IPS DF 6.9 (cell line): ENCODE data around the gene SLC22A31.
"Not testable (repeated sequence)": the region's sequence is repeated elsewhere in the genome, so short reads cannot be mapped to it uniquely, and the experiment has no call there.

Source experiments
- DNase-seq: peaks from one replicate; pipeline ENCODE4 v3.0.0-alpha.2; 2013; ENCODE audit warnings: low read depth, low spot score
- H3K27ac ChIP-seq: one replicate; pipeline ENCODE4 v1.5.1; 2013; ENCODE audit warnings: low read length, control low read depth
- H3K27me3 ChIP-seq: 2 replicates; pipeline ENCODE4 v1.6.1; 2013; ENCODE audit warnings: mild to moderate bottlenecking, low read length; ENCODE audit not compliant: control insufficient read depth, insufficient read depth
- H3K36me3 ChIP-seq: 2 replicates; pipeline ENCODE4 v1.6.1; 2013; ENCODE audit warnings: low read length; ENCODE audit not compliant: control insufficient read depth, insufficient read depth
- H3K4me1 ChIP-seq: 2 replicates; pipeline ENCODE4 v1.6.1; 2013; ENCODE audit warnings: low read length; ENCODE audit not compliant: control insufficient read depth, insufficient read depth
- H3K4me3 ChIP-seq: 2 replicates; pipeline ENCODE4 v1.5.1; 2013; ENCODE audit warnings: mild to moderate bottlenecking, low read length
- H3K9me3 ChIP-seq: 2 replicates; pipeline ENCODE4 v1.6.1; 2013; ENCODE audit warnings: low read length, inconsistent platforms; ENCODE audit not compliant: control insufficient read depth, insufficient read depth
- WGBS: extraction: QIAGEN DNeasy Blood & Tissue Kit; methylation state at CpG from one replicate; pipeline ENCODE4 v1.1.7; 2013; ENCODE audit warnings: mixed read lengths, missing lambda C conversion rate; ENCODE audit not compliant: insufficient read length, insufficient coverage; 5-methylcytosine and 5-hydroxymethylcytosine counted together

Gene SLC22A31

DNA sequence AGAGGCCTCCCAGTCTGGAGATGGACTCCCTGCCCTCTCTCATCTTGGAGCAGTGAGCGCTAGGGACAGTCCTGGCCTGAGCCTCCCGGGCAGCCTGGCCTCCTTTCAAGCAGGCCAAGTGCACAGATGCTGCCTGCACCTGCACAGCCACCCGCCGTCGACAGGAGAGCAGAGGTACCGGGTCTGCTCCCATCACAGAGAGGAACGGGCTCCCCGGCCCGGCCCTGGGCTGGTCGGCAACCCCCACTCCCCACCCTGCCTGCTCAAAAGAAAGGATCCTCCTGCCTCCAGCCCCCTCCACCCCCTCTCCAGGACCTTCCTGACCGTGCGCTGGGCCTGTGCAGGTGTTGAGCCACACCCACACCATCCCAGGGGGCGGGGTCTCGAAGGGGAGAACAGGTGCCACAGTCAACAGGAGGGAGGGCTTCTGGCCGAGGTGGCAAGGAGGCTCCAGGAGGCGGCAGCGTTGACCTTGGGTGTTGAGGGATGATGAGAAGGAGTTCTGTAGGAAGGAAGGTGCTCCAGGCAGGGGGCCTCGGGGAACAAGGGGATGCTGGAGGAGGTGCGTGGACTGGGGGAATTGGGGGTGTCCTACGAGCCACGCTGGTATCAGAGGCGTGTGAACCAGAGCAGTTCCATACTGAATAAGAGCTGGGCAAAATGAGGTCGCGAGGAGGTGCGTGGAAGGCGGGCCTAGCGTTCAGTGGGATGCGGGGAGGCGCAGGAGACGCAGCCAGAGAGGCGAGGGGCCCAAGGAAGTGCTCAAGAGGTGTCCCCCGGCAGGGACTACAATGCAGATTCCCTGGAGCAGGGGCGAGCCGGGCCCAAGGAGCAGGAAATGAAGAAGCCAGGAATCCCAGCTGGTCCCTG lies 29.8 kb downstream of the SLC22A31 start:
- H3K4me1 ChIP-seq, result peaks cover 8% of the 10 kb centered on the region; the same call in 1 of the 2 replicates
- no peaks in the 10 kb centered on the region for H3K9me3 ChIP-seq
- H3K4me3 ChIP-seq, result peak overlapping the region; percentile 29; the same call in 1 of the 2 replicates
- DNase-seq, result no peak
- no peaks in the 10 kb centered on the region for H3K36me3 ChIP-seq
- no CpG with 5 or more reads among the region's 34 CpGs for WGBS
- no peak overlapping the region for H3K27ac ChIP-seq
- no peaks in the 10 kb centered on the region for H3K27me3 ChIP-seq

GRCh38 chr16:89169778-89170177 lies 30.6 kb downstream of the SLC22A31 start:
- no peaks in the 10 kb centered on the region for H3K9me3 ChIP-seq
- no peak overlapping the region for H3K4me3 ChIP-seq
- DNase-seq, result no peak
- no CpG with 5 or more reads among the region's 14 CpGs for WGBS
- H3K4me1 ChIP-seq, result peaks cover 8% of the 10 kb centered on the region; the same call in 1 of the 2 replicates
- no peaks in the 10 kb centered on the region for H3K36me3 ChIP-seq
- H3K27ac ChIP-seq, result no peak overlapping the region
- H3K27me3 ChIP-seq, result no peaks in the 10 kb centered on the region

DNA sequence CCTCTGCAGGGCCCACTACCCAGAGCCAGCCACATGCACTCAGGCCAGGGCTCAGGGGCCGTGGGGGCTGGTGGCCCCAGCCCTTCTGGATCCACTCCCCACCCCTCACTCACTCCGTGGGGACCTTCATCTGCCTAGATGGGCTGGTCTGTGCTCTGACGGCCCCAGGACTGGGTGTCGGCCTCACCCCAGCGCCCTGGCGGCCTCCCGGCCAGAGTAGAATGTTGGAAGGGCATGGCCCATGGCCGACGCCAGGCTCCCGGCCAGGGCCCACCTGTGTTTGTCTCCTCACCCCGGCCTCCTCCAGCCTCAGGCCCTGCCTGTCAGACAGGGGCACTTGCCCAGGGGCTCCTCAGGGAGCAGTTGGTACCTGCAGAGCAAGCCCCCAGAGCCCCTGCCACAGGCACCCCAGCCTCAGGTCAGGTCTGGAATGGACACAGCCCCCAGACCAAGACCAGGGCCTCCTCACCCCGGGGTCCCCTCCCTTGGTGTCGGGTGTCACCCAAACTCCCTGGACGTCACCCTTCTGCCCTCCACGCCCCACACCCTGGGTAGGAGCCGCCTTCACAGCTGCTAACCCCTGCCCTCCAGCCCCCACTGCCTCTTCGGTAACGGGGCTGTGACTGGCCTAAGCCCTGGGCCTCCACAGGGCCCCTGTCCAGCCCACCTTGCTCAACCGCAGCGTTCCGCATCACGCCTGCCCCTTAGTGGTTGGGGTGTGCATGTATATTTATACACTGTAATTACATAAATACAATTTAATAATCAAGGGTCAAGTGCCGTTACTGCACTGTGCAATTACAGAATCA lies 31.8 kb downstream of the SLC22A31 start:
- no peaks in the 10 kb centered on the region for H3K9me3 ChIP-seq
- no peak overlapping the region for H3K4me3 ChIP-seq
- no CpG with 5 or more reads among the region's 23 CpGs for WGBS
- no peaks in the 10 kb centered on the region for H3K27me3 ChIP-seq
- H3K36me3 ChIP-seq, result no peaks in the 10 kb centered on the region
- no peak for DNase-seq
- H3K4me1 ChIP-seq, result peaks cover 8% of the 10 kb centered on the region; the same call in 1 of the 2 replicates
- no peak overlapping the region for H3K27ac ChIP-seq

GRCh38 chr16:89167425-89167941 lies 32.9 kb downstream of the SLC22A31 start:
- Histone ChIP-seq H3K4me3 (no peak overlapping the region), H3K9me3 (no peaks in the 10 kb centered on the region), H3K36me3 (no peaks in the 10 kb centered on the region), H3K4me1 (peaks cover 7% of the 10 kb centered on the region; the same call in 1 of the 2 replicates), H3K27me3 (no peaks in the 10 kb centered on the region), H3K27ac (no peak overlapping the region)
- DNase-seq, result peak; percentile 73
- no CpG with 5 or more reads among the region's 18 CpGs for WGBS

GRCh38 chr16:89166696-89167424 lies 33.5 kb downstream of the SLC22A31 start:
- no peak overlapping the region for H3K4me3 ChIP-seq
- no peak overlapping the region for H3K27ac ChIP-seq
- H3K9me3 ChIP-seq, result no peaks in the 10 kb centered on the region
- peaks cover 7% of the 10 kb centered on the region; the same call in 1 of the 2 replicates for H3K4me1 ChIP-seq
- no CpG with 5 or more reads among the region's 18 CpGs for WGBS
- no peaks in the 10 kb centered on the region; the same call in 1 of the 2 replicates for H3K36me3 ChIP-seq
- no peak for DNase-seq
- no peaks in the 10 kb centered on the region for H3K27me3 ChIP-seq

GRCh38 chr16:89165681-89165979 lies 34.7 kb downstream of the SLC22A31 start:
- WGBS, result no CpG with 5 or more reads among the region's 10 CpGs
- H3K4me1 ChIP-seq, H3K9me3 ChIP-seq, H3K27ac ChIP-seq, DNase-seq, H3K4me3 ChIP-seq, H3K27me3 ChIP-seq, H3K36me3 ChIP-seq: not testable (repeated sequence)

DNA sequence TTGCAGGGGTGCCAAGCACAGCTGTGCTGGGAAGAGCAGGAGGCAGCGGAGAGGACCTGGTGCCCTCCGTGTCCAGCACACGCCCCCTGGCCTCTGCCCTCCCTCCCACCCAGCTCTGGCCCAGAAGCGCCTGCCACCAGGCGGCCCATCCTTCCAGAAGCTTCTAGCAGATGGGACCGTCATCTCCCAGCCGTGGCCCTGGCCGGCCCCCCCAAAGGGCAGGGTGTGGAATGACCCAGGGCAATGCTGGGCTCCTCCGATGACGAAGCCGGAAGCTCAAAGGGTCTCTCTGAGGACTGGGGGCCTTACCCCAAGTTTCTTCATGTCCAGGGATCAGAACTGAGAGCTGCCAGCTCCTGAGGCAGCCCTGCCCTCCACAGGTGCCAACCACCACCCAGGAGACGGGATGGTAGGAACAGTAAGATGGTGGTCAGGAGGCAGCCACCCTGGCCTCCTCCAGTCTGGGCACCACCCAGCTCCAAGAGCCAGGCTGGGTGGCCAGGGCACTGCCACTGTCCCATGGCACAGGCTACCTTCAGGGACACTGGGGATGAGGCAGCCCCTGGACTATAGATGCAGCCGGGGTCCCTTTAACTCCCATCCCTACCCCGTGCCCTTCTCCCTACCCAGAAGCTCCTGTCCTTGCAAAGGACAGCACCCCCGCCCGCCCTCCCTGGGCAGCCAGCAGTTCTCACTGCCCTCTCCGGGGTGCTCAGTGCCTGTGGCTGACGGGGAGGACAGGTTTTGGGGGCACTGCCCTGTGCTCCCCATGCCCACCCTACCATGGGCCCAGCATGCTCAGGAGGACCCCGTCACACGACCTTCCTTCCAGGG lies 35.3 kb downstream of the SLC22A31 start:
- no peak for DNase-seq
- Histone ChIP-seq H3K27ac (no peak overlapping the region), H3K4me3 (no peak overlapping the region), H3K36me3 (no peaks in the 10 kb centered on the region; the same call in 1 of the 2 replicates), H3K27me3 (no peaks in the 10 kb centered on the region), H3K4me1 (peaks cover 6% of the 10 kb centered on the region; the same call in 1 of the 2 replicates), H3K9me3 (no peaks in the 10 kb centered on the region)
- WGBS, result no CpG with 5 or more reads among the region's 20 CpGs

DNA sequence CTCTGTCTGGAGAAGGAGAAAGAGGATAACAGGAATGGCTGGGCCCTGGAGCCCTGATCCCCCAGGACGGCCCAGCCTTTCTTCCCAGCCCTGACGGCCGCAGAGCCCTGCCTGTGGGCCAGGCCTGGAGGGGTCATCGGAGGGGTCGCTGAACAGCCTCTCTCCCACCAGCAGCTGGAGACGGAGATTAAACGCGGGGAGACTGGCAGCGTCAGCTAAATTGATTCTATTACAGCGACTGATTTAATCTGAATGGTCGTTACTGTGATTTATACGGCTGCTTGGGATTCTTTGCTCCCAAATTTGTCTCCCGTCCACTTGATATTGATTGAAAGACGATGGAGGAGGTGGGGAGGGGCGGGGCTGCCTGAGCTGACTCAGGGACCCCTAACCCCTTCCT lies 35.9 kb downstream of the SLC22A31 start:
- no peak overlapping the region for H3K4me3 ChIP-seq
- H3K4me1 ChIP-seq, result peaks cover 6% of the 10 kb centered on the region; the same call in 1 of the 2 replicates
- no CpG with 5 or more reads among the region's 15 CpGs for WGBS
- no peaks in the 10 kb centered on the region for H3K9me3 ChIP-seq
- H3K27ac ChIP-seq, result no peak overlapping the region
- no peak for DNase-seq
- no peaks in the 10 kb centered on the region for H3K27me3 ChIP-seq
- no peaks in the 10 kb centered on the region; the same call in 1 of the 2 replicates for H3K36me3 ChIP-seq

DNA sequence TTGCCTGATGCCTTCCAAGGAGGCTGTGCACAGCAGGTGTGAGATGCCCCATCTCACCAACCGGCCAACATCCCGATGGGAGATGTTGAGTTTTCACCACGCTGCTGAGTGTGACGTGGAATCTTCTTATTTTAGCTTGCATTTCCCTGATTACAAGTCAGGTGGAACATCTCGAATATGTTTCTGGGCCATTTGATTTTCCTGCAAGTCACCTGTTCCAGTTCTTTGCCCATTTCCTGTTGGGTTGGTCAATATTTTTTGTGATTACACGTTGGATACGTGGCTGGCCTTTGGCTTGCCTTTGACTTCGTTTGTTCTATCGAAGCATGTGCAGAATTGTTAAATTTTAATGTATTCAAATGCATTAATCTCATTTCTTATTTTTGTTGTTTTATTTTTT lies 37.0 kb downstream of the SLC22A31 start:
- H3K27ac ChIP-seq, result no peak overlapping the region
- peaks cover 6% of the 10 kb centered on the region; the same call in 1 of the 2 replicates for H3K4me1 ChIP-seq
- WGBS, result no CpG with 5 or more reads among the region's 9 CpGs
- DNase-seq, result no peak
- no peak overlapping the region for H3K4me3 ChIP-seq
- no peaks in the 10 kb centered on the region for H3K9me3 ChIP-seq
- no peaks in the 10 kb centered on the region for H3K27me3 ChIP-seq
- no peaks in the 10 kb centered on the region; the same call in 1 of the 2 replicates for H3K36me3 ChIP-seq
